ENCODE measurements around the gene GBX2. TPM values are rescaled to one million over a fixed set of nuclear protein-coding genes. Genes with fewer than 3 reads are reported as not detected.

Gene GBX2
- total RNA-seq, 1 experiment from 2014 or later = 10.2 TPM

- no TSS peak for BruUV-seq (replicated peaks)
- intact Hi-C loops (cut with micrococcal nuclease; ENCODE audit: unreplicated experiment) = no loop called here
These were observed 48.0 kb downstream of the GBX2 start for GRCh38 chr2:236120141-236120601.

DNA sequence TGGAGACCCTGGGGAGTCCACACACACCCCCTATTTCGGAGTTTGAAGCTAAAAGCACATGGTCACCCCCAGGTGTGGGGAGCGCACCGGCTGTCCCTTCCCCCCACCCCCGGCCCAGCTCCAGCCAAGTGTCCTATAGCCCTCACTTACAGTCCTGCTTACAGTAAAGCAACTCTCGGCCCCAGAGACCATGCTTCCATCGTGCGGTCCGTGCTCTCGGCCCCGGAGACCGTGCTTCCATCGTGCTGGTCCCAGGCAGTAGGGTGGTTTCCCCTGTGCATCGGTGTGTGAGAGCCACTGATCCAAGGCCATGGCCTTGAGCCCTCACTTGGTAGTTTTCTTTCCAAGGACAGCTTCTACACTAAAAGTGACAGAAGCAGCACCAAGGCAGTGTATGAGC, 48.7 kb downstream of the GBX2 start:
- intact Hi-C loops (cut with micrococcal nuclease; ENCODE audit: unreplicated experiment) = no loop called here
- TF ChIP-seq SIN3A (IDR thresholded peaks at IDR 0.05; ENCODE audit: borderline replicate concordance, insufficient read depth, low read depth, low read length) (no peak), REST (IDR thresholded peaks at IDR 0.05; ENCODE audit: insufficient read depth in 1 of 2, low read depth in 2 of 2, low read length in 1 of 2) (no peak), TCF7L2 (IDR thresholded peaks at IDR 0.05; ENCODE audit: low read depth, low read length) (no peak), POLR2AphosphoS5 (IDR thresholded peaks at IDR 0.05; ENCODE audit: low read depth, low read length) (no peak), CTCF (IDR thresholded peaks at IDR 0.05) (no peak)
- Histone ChIP-seq H3K27me3 (ENCODE audit: control insufficient read depth, insufficient read depth, low read length) (no peaks in the 10 kb centered on the region), H3K4me1 (ENCODE audit: control insufficient read depth, insufficient read depth, low read length) (0 out of 2 replicates have a peak, but pooled peaks cover 2% of the 10 kb centered on the region), H3K36me3 (ENCODE audit: control insufficient read depth, insufficient read depth, low read length) (no peaks in the 10 kb centered on the region), H3K27ac (ENCODE audit: low read length) (no peak overlapping the region), H3K9me3 (ENCODE audit: control insufficient read depth, insufficient read depth, low read depth, low read length) (no peaks in the 10 kb centered on the region), H3K4me3 (ENCODE audit: low read depth in 2 of 2, low read length in 2 of 2) (no peak overlapping the region)
- DNase-seq (ENCODE audit: low read depth, low spot score) (no peak), ATAC-seq (no peak)
- ChIA-PET CTCF (no interaction called here), POLR2A (no interaction called here)
- no TSS peak for BruUV-seq (replicated peaks)
- in situ Hi-C loops (cut with HindIII; ENCODE audit: low pct_unique_long_range_greater_than_20kb, low sequenced_read_pairs) = no loop called here

More at GRCh38 chr2:236120141-236120601, 48.0 kb downstream of the GBX2 start:
- Histone ChIP-seq H3K9me3 (ENCODE audit: control insufficient read depth, insufficient read depth, low read depth, low read length) (no peaks in the 10 kb centered on the region), H3K36me3 (ENCODE audit: control insufficient read depth, insufficient read depth, low read length) (no peaks in the 10 kb centered on the region), H3K4me3 (ENCODE audit: low read depth in 2 of 2, low read length in 2 of 2) (no peak overlapping the region), H3K27me3 (ENCODE audit: control insufficient read depth, insufficient read depth, low read length) (no peaks in the 10 kb centered on the region), H3K4me1 (ENCODE audit: control insufficient read depth, insufficient read depth, low read length) (0 out of 2 replicates have a peak, but pooled peaks cover 2% of the 10 kb centered on the region), H3K27ac (ENCODE audit: low read length) (no peak overlapping the region)
- in situ Hi-C loops (cut with HindIII; ENCODE audit: low pct_unique_long_range_greater_than_20kb, low sequenced_read_pairs) = no loop called here
- ChIA-PET CTCF (no interaction called here), POLR2A (no interaction called here)
- TF ChIP-seq REST (IDR thresholded peaks at IDR 0.05; ENCODE audit: insufficient read depth in 1 of 2, low read depth in 2 of 2, low read length in 1 of 2) = no peak
- no peak for TF ChIP-seq SIN3A (IDR thresholded peaks at IDR 0.05; ENCODE audit: borderline replicate concordance, insufficient read depth, low read depth, low read length)
- TF ChIP-seq TCF7L2 (IDR thresholded peaks at IDR 0.05; ENCODE audit: low read depth, low read length) = no peak
- no peak for TF ChIP-seq POLR2AphosphoS5 (IDR thresholded peaks at IDR 0.05; ENCODE audit: low read depth, low read length)
- TF ChIP-seq CTCF (IDR thresholded peaks at IDR 0.05) = no peak
- no peak for DNase-seq (ENCODE audit: low read depth, low spot score)
- ATAC-seq = no peak

All from Panc1 (cell line).